HG03196 (cell line): ENCODE measurements around the gene HDAC10.

ENCODE experiments used
- ATAC-seq: cut with Tn5 transposase; IDR thresholded peaks from one replicate; pipeline ENCODE4 v1.9.1; 2021; ENCODE audit not compliant: unreplicated experiment

HDAC10 gene

DNA sequence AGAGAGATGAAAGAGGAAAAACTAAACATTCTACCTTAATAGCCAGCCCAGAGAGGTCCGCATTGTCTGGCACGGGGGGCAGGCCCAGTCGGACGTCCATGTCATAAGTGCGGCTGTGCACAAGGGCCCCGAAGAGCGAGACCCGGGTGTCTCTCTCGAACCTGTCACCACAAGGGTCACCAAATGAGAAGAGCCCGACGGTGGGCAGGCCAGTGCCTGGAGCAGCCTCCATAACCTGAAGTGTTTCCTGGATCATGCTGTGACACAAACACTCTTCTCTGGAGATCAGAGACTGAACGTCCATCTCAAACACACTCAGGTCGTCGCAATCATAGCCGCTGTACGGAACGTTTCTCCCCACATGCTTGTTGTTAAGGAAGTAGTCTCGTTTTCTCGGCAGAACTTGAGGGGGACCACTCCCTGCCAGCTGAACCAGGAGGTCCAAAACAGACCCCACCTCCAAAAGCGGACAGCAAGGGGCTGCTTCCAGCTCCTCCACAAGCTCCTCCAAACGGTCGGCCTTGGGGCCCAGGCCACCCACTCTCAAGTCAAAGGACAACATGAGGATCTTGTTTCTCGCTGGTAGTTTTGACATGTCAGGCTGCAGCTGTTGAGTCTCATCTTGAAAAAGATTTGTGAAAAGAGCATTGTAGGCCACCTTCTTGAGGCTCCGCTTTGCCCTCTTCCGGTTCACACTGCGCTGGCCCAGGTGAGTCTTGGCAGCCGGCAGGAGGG is 7.2 kb downstream of the HDAC10 start:
- no peak for ATAC-seq

DNA sequence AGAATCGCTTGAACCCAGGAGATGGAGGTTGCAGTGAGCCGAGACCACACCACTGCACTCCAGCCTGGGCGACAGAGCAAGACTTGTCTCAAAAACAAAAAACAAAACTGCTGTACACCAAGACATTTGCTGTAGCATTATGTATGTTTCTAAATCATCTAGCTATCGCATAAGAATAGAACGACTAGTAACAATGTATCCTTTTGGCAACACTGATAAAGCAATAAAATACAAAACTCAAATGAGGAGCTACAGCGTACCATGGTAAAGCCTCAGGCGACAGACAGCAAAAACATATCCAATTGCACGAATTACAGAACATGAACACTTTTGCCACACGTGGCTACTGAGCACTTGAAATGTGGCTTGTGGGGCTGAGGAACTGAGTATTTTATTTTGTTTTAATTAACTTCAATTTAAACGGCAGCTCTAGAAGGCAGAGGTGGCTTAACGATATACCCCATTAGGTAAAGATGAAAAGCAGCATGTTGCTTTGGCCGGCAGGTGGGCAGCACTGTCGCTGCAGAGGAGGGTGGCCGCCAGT is 8.6 kb downstream of the HDAC10 start:
- ATAC-seq, result no peak

DNA sequence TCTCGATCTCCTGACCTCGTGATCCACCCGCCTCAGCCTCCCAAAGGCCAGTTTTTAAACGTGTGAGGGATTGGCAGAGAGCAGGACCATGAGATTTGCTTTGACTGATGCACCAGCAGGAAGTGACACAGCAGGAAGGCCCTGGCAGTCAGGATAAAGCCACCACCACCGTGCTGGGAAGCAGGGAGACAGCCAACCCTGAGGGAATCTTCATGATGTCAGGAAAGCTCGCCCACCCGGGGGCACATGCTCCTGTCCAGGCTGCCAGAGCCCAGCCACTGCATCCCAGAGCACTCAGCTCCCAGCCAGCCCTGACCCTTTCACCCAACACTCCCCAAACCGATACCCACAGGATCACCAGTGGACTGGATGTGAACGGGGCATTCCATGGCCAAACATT is 12.3 kb downstream of the HDAC10 start:
- no peak for ATAC-seq

DNA sequence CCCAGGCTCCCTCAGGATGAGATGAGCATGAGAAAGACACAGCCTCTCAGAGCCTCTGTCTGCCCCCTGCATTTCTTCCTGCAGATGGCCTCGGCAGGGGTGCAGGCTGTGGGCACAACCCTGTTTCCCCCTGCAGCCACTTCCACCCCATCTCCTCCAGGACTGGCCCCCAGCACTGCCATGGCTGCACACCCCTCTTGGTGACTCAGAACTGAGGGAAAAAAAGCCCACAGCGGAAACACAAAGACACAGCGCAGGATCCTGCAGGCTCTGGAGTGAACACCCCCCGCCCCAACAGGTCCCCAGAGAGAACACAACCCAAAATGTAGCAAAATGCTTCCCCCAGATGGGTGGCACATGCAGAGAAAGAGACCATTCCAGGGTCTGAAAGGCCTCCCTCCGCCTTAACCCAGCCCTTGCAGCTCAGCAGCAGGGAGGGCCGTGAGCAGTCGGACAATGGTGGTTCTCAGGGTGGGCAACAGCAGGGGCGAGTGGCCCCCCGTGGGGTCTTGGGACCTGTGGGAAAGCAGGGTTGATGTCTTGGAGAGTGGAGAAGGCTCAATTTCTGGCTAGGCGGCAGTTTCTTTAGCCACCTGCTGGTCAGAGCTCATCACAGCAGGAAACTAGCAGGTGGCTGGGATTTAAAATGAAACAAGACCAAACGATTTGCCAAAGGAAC is 14.2 kb downstream of the HDAC10 start:
- ATAC-seq, result no peak

DNA sequence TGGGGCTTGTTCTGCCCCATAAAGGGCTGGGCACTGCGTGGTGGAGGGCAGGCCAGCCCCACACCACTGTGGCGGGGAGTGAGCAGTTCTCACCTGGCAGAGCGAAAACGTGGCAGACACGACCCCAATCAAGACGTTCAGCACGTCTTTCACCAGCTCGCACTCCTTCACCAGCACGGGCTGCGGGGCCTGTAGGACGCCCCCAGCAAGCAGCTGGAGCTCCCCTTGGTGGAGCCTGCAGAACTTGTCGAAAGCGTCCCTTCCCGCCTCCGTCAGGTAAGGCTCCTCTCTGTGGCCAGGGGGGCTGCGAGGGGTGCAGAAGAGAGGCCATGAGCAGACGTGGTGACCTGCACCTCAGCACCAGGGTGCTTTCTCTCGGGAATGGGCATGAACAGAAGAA is 17.8 kb downstream of the HDAC10 start:
- ATAC-seq, result no peak

DNA sequence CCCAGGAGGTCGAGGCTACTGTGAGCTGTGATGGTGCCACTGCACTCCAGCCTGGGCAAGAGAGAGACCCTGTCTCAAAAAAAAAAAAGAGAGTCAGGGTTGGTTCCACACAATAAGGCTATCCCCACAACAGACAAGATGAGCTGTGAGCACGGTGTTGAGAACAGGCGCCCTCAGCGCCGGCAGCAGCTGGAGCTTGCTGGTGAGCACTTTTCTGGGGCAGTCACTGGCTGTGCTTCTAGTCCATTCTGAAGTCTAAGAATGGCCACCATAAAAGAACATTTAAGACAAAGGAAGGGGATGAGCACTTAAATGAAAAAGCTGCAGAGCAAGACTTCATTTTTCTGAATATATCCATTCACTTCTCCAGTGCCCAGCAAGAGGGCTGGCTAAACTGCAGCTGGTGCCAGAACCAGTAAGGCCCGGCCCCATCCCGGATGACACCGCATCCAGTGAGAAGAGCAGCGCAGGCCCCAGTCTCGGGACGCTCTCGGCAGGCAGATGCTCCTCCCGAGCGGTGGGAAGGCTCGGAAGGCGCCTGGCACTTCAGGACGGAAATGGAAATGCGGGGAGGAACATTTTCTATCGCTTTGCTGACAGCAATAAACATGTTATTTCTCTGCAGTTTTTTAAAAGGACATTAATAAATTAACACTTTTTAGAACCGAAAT is 18.4 kb downstream of the HDAC10 start:
- no peak for ATAC-seq

DNA sequence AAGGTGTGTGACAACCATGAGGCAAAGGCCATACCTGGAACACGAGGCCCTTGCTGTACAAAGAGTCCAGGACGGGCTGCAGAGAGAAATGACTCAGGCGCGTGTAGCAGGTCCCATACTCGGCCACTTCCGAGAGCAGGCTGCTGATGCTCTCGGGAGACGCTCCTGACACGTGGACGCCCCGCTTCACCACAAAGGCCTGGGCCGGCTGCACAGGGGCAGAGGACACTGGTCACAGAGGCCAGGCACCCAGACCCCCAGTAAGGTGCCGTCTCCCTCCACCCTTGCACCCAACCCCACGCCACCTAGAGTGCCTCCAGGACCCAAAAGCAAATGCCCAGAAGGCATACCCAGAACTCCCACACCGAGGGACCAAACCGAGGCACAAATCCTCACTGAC is 21.7 kb downstream of the HDAC10 start:
- ATAC-seq, result no peak

DNA sequence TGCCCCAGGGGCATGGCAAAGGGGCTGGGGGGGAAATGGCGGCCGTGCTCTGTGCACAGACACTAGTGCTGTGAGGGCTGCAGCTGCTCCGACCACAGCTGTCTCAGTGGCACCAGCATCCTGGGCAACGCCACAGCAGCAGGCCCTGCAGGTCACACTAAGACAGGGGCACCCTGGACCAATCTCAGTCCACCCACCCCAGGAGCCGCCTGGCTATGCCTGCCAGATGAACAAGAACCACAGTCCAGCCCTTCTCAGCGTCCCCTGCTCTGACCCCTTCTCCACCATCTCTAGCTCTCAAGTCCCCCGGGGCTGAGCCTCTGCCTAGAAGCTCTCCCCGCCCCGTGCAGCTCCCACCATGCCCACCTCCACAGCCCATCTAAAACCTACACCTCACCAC is 22.7 kb downstream of the HDAC10 start:
- no peak for ATAC-seq

DNA sequence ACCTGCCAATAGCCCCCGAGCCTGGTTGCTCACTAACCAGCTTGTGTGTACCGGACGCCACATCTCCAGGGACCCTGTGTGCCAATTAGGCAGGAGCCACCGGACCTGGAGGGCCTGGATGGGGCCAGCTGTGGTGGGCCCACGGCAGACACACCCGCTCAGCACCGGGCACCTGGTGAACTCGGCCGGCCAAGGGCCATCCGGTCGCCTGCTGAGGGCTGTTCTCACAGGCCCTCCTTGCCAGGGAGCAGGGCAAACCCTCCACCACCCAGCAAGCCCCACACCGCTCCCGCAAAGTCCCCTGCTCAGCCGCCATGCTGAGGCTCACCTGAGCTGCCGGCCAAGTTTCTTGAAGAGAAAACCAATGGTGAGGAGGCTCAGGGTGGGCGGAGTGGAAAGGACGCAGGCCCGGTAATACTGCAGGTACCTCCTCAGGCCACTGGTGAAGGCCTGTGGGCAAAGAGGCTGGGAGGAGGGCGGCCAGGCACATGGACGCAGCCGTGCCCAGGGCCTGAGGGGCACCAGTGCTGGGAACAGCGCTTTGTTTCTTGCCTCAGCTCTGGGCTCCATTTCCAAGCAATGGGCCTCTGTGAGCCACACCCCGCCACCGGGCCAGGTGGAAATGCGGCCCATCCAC is 23.4 kb downstream of the HDAC10 start:
- no peak for ATAC-seq

DNA sequence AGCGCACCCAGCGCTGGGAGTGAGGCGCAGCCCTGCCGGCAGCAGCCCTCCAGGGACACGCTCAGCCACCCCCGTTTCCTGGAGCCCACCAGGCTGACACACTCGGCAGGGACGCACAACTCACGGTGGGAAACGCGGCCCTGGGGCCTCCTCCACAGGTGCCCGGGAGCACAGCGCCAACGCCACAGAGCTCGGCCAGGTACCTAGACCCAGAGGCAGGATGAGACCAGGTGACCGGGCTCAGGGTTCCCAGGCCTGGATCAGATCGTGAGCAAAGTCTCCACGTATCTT is 24.2 kb downstream of the HDAC10 start:
- no peak for ATAC-seq

DNA sequence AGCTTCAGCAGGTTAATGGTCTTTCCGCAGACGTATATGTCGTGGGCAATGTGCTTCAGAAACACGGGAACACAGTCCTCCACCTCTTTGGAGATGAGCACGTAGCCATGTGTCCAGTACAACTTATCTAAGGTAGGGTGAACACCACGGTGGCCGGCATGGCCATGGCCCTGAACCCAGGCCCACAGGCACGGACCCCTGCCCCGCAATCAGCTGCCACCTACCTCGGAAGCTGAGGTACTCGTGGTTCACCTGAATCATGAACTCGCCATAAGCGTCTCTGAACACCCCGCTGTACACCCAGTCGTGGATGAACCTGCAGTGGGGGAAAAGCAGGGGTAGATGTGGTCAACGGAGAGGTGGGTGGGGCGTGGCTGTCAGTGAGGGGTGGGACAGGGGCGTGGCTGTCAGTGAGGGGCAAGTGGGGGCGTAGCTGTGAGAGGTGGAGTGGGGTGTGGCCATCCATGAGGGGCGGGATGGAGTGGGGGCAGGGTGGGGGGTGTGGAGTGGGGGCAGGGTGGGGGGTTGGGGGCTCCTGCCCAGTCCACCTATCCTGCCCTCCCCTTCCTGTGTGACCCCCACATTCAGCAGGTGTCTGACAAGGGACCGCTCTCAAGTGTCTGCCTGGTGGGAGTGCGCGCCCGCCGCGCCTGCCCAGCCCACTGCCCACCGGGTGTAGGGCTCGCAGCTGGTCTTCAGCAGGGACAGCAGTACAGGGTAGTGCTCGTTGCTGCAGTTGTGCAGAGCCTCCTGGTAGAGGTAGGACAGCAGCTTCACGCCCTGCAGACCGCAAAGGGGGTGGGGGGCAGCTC is 24.8 kb downstream of the HDAC10 start:
- no peak for ATAC-seq

DNA sequence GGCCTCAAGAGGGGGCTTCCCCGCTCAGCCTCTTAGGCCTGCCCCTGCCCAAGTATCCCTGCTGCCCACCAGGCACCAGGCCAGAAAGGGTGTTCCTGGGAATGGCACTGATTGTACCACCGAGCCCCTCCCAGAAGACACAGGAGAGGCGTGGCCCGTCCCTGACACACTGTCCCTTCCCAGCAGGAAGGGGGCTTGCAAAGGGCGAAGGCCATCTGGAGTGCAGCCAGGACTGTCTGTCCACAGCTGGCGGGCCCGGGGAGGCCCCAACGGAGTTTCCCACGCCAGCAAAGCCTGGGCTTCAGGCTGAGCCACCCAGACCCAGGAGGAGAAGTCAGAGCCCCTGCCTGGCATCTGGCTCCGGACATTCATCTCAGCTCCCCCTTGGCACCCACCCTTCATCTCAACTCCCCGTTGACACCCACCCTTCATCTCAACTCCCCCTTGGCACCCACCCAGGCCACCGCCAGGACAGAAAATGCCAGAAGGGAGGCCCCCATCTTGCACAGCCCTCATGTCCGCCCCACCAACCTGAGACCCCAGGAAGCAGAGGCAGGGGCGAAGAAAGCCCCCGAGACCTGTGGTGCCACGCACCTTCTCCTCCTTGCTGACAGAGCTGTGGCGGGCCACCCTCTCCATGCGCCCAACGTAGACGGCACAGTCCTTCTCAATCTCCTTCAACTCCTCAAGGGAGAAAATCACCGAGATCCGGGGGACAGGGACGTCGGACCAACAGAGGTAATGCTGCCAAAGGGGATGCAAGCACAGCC is 25.7 kb downstream of the HDAC10 start:
- no peak for ATAC-seq

DNA sequence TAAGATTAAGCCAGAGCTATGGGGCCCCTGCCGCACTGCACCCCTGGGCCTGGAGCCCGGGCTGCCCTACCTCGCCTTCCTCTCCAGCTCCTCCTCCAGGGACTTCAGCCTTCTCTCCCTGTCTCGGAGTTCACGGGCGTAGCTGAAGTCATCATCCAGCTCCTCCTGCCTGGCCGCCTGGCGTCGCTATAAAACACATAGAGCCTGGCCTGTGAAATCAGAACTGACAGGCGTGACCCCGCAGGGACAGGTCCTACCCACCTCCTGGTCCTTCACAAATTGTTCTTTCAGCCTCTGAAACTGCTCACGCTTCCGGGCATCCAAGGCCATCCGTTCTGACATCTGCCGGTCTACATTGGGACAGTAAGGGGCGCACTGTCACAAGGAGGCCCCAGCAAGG is 27.0 kb downstream of the HDAC10 start:
- ATAC-seq, result no peak

DNA sequence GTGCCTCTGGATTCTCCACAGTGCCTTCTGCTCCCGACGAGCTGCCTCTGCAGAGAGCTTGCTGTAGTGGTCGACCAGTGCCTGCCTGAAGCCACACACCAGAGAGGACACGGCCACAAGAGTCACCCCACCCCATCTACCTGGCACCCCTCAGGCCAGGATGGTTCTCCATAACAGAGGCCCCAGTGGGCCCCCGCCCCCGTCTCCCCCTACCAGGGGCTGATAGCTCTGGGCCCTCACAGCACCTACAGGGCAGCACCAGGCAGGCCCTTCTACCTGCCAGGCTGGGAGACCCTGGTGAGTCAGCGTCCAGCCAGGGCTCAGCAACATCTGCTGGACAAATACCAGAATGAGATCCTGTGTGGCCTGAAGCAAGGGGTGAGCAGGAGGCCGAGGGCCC is 28.6 kb downstream of the HDAC10 start:
- ATAC-seq, result no peak

DNA sequence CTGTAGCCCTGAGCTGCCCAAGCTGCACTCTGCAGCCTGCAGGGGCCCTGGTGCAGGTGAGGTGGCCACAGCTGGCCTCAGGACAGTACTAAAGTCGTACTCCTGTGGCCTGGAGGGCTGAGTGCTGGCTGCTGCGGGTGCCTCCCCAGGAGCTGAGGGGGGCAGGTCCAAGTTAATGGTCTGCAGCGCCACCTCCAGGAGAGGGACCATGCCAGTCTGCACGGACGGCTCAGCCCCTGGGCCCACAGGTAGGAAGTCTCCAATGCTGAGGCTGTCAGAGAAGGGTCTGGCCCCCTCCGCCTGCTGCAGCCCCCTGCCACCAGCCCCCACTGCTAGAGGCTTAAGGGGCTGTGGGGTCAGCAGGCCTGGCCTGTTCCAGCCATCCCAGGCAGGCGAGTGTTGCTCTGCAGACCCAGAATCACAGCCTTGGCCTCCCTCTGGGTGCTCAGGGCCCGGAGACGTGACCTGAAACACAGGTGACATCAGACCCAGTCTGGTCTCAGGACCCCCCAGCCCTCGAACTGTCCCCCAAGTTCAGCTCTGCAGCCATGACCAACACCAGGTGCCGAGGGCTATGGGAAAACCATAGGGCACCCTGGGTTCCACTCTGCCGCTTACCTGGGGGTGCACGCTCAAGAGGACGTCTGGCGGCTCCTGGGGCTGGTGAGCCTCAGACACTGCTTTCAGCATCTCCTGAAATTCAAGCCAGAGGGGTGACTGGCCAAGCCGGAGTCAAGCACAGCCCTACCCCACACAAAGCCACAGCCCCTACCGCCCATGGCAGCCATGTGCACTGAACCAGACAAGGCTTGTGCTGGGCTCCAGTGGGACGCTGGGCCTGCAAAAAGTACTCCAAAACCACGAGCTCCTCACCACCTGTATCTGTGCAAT is 29.4 kb downstream of the HDAC10 start:
- no peak for ATAC-seq

DNA sequence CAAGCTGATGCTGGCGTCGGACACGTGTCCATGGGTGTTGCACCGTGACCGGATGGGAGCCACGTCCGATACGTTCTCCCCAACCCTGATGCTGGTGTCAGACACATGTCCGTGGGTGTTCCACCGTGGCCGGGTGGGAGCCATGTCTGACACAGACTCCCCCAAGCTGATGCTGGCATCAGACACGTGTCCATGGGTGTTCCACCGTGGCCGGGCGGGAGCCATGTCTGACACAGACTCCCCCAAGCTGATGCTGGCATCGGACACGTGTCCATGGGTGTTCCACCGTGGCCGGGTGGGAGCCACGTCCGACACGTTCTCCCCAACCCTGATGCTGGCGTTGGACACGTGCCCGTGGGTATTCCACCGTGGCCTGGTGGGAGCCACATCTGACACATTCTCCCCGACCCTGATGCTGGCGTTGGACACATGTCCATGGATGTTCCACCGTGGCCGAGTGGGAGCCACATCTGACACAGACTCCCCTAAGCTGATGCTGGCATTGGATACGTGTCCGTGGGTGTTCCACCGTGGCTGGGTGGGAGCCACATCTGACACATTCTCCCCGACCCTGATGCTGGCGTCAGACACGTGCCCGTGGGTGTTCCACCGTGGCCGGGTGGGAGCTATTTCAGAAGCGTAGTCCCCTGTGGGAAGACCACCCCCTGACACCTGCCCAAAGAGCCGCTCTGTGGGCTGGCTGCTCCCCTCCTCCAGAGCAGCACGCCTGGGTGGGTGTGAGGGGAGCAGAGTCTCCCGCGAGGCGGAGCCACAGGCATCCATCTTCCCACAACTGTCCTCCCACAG is 30.3 kb downstream of the HDAC10 start:
- no peak for ATAC-seq

DNA sequence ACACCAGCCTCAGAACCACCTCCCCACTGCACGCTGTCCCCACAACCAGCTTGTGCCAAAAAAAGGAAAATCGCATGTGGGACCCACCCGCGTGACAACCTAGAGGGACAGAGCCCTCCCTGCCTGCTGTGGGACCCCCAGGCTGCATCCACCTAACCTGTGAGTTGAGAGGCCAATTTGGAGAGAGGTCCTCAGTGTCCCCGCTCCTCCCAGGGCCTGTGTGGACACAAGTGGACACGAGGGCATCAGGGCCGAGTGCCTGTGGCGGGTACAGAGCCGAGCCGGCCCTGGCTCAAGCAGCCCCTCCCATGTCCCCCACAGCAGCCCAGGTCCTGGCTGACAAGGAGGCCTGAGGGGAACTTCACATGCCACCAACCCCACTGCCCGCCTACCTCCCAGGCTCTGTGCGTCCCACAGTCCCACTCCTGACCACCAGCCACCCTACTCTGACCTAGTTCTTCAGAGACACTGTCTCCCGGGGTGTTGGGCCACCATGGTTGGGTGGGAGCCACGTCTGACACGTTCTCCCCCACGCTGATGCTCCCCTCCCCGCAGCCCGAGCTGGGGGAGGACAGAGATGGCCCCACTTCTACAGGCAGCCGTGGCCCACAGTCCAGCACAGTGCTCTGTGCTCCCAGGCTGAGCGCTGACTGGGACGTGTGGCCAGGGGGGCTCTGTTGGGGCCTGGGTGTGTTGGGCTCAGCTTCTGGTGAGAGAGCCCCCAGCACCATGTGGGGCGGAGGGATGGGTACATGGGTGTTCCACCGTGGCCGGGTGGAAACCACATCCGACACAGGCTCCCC is 31.1 kb downstream of the HDAC10 start:
- ATAC-seq, result no peak
